ENCODE results near the gene SLC5A8.

- TF ChIP-seq, protein P1, sequence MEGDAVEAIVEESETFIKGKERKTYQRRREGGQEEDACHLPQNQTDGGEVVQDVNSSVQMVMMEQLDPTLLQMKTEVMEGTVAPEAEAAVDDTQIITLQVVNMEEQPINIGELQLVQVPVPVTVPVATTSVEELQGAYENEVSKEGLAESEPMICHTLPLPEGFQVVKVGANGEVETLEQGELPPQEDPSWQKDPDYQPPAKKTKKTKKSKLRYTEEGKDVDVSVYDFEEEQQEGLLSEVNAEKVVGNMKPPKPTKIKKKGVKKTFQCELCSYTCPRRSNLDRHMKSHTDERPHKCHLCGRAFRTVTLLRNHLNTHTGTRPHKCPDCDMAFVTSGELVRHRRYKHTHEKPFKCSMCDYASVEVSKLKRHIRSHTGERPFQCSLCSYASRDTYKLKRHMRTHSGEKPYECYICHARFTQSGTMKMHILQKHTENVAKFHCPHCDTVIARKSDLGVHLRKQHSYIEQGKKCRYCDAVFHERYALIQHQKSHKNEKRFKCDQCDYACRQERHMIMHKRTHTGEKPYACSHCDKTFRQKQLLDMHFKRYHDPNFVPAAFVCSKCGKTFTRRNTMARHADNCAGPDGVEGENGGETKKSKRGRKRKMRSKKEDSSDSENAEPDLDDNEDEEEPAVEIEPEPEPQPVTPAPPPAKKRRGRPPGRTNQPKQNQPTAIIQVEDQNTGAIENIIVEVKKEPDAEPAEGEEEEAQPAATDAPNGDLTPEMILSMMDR (IDR thresholded peaks at IDR 0.05), result no peak
- TF ChIP-seq POLR2A (IDR thresholded peaks at IDR 0.05), result no peak
Measured at GRCh38 chr12:101166866-101167265, 43.2 kb downstream of the SLC5A8 start.
